OCI-LY7 (cell line): Measurements from ENCODE around the gene STAB1. TPM values are rescaled to one million over a fixed set of nuclear protein-coding genes. Genes with fewer than 3 reads are reported as not detected.

Source experiments
- BruUV-seq: library from RNA; stranded (reverse); fragments of 400-500 nt; replicated peaks from 2 replicates; lab custom pipeline; 2021; lab: Mats Ljungman, UMichigan
- CTCF ChIA-PET: fragments of 300-600 bp; sonication (Branson Sonifier 250); formaldehyde crosslinking; loops from one replicate; lab custom pipeline; 2022; ENCODE audit warnings: antibody characterized with exemption; ENCODE audit not compliant: unreplicated experiment; lab: Charles Lee
- POLR2A ChIA-PET: fragments of 300-600 bp; sonication (Branson Sonifier 250); formaldehyde crosslinking; loops from one replicate; lab custom pipeline; 2022; ENCODE audit warnings: antibody characterized with exemption; lab: Charles Lee
- DNase-seq: peaks from one replicate; pipeline ENCODE4 v3.0.0-alpha.2; 2015; ENCODE audit warnings: low spot score
- H2AFZ ChIP-seq: fragments of 200-600 bp; sonication (generic), shearing (Covaris generic); 2 replicates; pipeline ENCODE4 v1.6.1; 2014; ENCODE audit warnings: mild to moderate bottlenecking, antibody characterized with exemption, low read length, moderate library complexity
- H3K27ac ChIP-seq: fragments of 200-600 bp; sonication (generic); 2 replicates; pipeline ENCODE4 v1.5.1; 2014; ENCODE audit warnings: mixed run types, low read depth, mild to moderate bottlenecking, moderate library complexity, low read length, inconsistent platforms; ENCODE audit not compliant: poor library complexity, severe bottlenecking
- H3K36me3 ChIP-seq: fragments of 200-600 bp; sonication (generic); 2 replicates; pipeline ENCODE4 v1.6.1; 2014; ENCODE audit warnings: mild to moderate bottlenecking, antibody characterized with exemption, low read length, moderate library complexity, mixed read lengths; ENCODE audit not compliant: insufficient read depth
- H3K4me1 ChIP-seq: fragments of 200-600 bp; sonication (generic); 2 replicates; pipeline ENCODE4 v1.5.1; 2014; ENCODE audit warnings: mild to moderate bottlenecking, low read length; ENCODE audit not compliant: insufficient read depth, poor library complexity, severe bottlenecking
- H3K4me2 ChIP-seq: fragments of 200-600 bp; sonication (generic); 2 replicates; pipeline ENCODE4 v1.6.1; 2014; ENCODE audit warnings: mild to moderate bottlenecking, low read length
- H3K4me3 ChIP-seq: fragments of 200-600 bp; sonication (generic); 2 replicates; pipeline ENCODE4 v1.5.1; 2014; ENCODE audit warnings: mild to moderate bottlenecking, low read depth, low read length; ENCODE audit not compliant: poor library complexity, severe bottlenecking
- H3K79me2 ChIP-seq: fragments of 200-600 bp; sonication (generic); 2 replicates; pipeline ENCODE4 v1.6.1; 2016; ENCODE audit warnings: low read depth, mild to moderate bottlenecking, low read length, moderate library complexity, mixed read lengths; ENCODE audit not compliant: insufficient read depth
- H3K9me2 ChIP-seq: fragments of 200-600 bp; sonication (generic); 2 replicates; pipeline ENCODE4 v1.6.1; 2016; ENCODE audit warnings: mild to moderate bottlenecking, low read length, mixed read lengths; ENCODE audit not compliant: insufficient read depth
- H3K9me3 ChIP-seq: fragments of 200-600 bp; sonication (generic); 2 replicates; pipeline ENCODE4 v1.6.1; 2014; ENCODE audit warnings: mild to moderate bottlenecking, mixed run types, low read length, mixed read lengths
- H4K20me1 ChIP-seq: fragments of 200-600 bp; sonication (generic); 2 replicates; pipeline ENCODE4 v1.6.1; 2014; ENCODE audit warnings: mild to moderate bottlenecking, antibody characterized with exemption, low read length, moderate library complexity, mixed read lengths; ENCODE audit not compliant: insufficient read depth
- EZH2phosphoT487 ChIP-seq: fragments of 200-600 bp; sonication (generic); IDR thresholded peaks from 2 replicates; pipeline ENCODE4 v1.6.1; 2018; ENCODE audit warnings: low read depth, borderline replicate concordance, mild to moderate bottlenecking, mixed run types, antibody characterized with exemption, low read length, moderate library complexity, mixed read lengths
- intact Hi-C: fragments of 100-400 bp; cut with micrococcal nuclease; formaldehyde crosslinking; loops from one replicate; pipeline ENCODE4 v1.10.0; 2022; ENCODE audit not compliant: unreplicated experiment
- total RNA-seq, 2 experiments: library from RNA; depleted of rRNA in 1 of 2; stranded (reverse); fragments of >200 nt in 1 of 2; shearing (Covaris generic) in 1 of 2; gene quantifications; 2 replicates each; pipeline ENCODE4 v1.2.3, GENCODE V29; 2014 to 2022
- TF ChIP-seq, protein P1 (sequence below): fragments of 200-600 bp; sonication (generic); conservative IDR thresholded peaks from 2 replicates; pipeline ENCODE4 v1.5.1; 2014; ENCODE audit warnings: mild to moderate bottlenecking, antibody characterized with exemption, low read length, moderate library complexity, mixed read lengths

The STAB1 gene
- total RNA-seq, 2 experiments from 2014 or later = not detected

DNA sequence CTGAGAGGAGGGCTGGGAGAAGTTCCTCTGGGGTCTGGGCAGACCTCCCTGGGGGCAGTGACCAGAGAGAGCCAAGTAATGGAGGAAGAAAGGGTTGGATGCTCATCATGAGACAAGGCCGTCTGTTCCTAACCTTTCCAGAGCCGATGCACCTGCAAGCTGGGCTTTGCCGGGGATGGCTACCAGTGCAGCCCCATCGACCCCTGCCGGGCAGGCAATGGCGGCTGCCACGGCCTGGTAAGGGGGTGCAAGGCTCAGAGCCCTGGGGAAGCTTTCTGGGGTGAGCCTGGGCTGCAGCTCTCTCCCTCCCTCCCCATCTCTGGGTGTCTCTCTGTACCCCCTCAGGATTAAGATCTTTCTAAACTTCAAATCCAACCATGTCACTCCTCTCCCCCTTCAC, 16.4 kb downstream of the STAB1 start:
- no peaks in the 10 kb centered on the region for H3K9me2 ChIP-seq
- H3K4me2 ChIP-seq = no peak overlapping the region
- H3K36me3 ChIP-seq = no peaks in the 10 kb centered on the region
- TF ChIP-seq EZH2phosphoT487 = no peak
- TF ChIP-seq, protein P1, sequence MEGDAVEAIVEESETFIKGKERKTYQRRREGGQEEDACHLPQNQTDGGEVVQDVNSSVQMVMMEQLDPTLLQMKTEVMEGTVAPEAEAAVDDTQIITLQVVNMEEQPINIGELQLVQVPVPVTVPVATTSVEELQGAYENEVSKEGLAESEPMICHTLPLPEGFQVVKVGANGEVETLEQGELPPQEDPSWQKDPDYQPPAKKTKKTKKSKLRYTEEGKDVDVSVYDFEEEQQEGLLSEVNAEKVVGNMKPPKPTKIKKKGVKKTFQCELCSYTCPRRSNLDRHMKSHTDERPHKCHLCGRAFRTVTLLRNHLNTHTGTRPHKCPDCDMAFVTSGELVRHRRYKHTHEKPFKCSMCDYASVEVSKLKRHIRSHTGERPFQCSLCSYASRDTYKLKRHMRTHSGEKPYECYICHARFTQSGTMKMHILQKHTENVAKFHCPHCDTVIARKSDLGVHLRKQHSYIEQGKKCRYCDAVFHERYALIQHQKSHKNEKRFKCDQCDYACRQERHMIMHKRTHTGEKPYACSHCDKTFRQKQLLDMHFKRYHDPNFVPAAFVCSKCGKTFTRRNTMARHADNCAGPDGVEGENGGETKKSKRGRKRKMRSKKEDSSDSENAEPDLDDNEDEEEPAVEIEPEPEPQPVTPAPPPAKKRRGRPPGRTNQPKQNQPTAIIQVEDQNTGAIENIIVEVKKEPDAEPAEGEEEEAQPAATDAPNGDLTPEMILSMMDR = no peak
- H3K27ac ChIP-seq = no peak overlapping the region
- POLR2A ChIA-PET = interaction anchor here (1.1 kb wide), 1 partner anchor 25 kb away, joined by 5 read pairs; the partner anchor contains the start of gene UQCC5
- DNase-seq = no peak
- no TSS peak for BruUV-seq
- H3K4me3 ChIP-seq = no peak overlapping the region
- H3K4me1 ChIP-seq = no peaks in the 10 kb centered on the region
- no peaks in the 10 kb centered on the region for H3K9me3 ChIP-seq
- no peaks in the 10 kb centered on the region for H3K79me2 ChIP-seq
- no peak overlapping the region for H2AFZ ChIP-seq
- intact Hi-C loops = no loop called here
- CTCF ChIA-PET = no interaction called here
- H4K20me1 ChIP-seq = no peaks in the 10 kb centered on the region

DNA sequence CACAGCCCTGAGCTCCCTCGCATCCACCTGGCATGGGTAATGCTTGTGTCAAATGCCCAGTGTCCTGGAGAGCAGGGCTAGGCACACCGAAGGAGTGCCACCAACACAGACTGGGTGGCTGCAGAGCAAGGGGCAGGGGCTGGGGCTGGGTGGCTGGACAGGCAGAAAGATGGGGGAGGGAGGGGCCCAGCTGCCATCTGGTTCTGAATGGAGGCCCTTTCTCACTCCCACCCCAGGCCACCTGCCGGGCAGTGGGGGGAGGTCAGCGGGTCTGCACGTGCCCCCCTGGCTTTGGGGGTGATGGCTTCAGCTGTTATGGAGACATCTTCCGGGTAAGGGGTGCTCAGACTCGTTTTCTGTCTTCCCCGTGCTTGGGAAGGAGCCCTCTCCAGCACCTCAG, 17.0 kb downstream of the STAB1 start:
- no peaks in the 10 kb centered on the region for H3K9me2 ChIP-seq
- no peaks in the 10 kb centered on the region for H3K36me3 ChIP-seq
- H4K20me1 ChIP-seq = no peaks in the 10 kb centered on the region
- H2AFZ ChIP-seq = no peak overlapping the region
- CTCF ChIA-PET = no interaction called here
- H3K4me1 ChIP-seq = no peaks in the 10 kb centered on the region
- no peak overlapping the region for H3K4me3 ChIP-seq
- H3K79me2 ChIP-seq = no peaks in the 10 kb centered on the region
- POLR2A ChIA-PET = interaction anchor here (1.1 kb wide), 1 partner anchor 24 kb away, joined by 5 read pairs; the partner anchor contains the start of gene UQCC5
- TF ChIP-seq, protein P1 = no peak
- TF ChIP-seq EZH2phosphoT487 = no peak
- no peak overlapping the region for H3K4me2 ChIP-seq
- no TSS peak for BruUV-seq
- intact Hi-C loops = no loop called here
- H3K27ac ChIP-seq = no peak overlapping the region
- DNase-seq = no peak
- H3K9me3 ChIP-seq = no peaks in the 10 kb centered on the region

DNA sequence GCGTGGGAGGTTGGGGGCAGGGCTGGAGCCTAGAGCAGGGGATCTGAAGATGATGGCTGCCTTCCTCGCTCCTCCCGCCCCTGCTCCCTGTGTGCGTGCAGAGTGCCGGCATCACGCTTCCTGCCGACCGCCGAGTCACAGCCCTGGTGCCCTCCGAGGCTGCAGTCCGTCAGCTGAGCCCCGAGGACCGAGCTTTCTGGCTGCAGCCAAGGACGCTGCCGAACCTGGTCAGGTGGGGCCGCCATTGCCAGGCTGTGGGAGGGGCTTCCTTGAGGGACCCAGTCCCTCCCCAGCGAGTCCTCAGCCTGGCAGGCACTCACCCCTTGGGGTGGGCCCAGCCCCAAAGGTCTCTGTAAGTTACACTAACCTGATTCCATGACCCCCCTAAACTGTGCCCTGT, 17.6 kb downstream of the STAB1 start:
- TF ChIP-seq, protein P1 = no peak
- TF ChIP-seq EZH2phosphoT487 = no peak
- no TSS peak for BruUV-seq
- DNase-seq = no peak
- CTCF ChIA-PET = no interaction called here
- no peaks in the 10 kb centered on the region for H3K79me2 ChIP-seq
- POLR2A ChIA-PET = no interaction called here
- H3K4me2 ChIP-seq = no peak overlapping the region
- H2AFZ ChIP-seq = no peak overlapping the region
- no peaks in the 10 kb centered on the region for H3K4me1 ChIP-seq
- H3K27ac ChIP-seq = no peak overlapping the region
- intact Hi-C loops = no loop called here
- H3K9me2 ChIP-seq = no peaks in the 10 kb centered on the region
- H4K20me1 ChIP-seq = no peaks in the 10 kb centered on the region
- no peaks in the 10 kb centered on the region for H3K36me3 ChIP-seq
- H3K4me3 ChIP-seq = no peak overlapping the region
- H3K9me3 ChIP-seq = no peaks in the 10 kb centered on the region
